HG02870 (cell line): Measurements from ENCODE around the gene FLT4.

Experiments used
- ATAC-seq: cut with Tn5 transposase; IDR thresholded peaks from one replicate; pipeline ENCODE4 v1.9.1; 2021; ENCODE audit warnings: mild to moderate bottlenecking, moderate library complexity; ENCODE audit not compliant: unreplicated experiment

The FLT4 gene

DNA sequence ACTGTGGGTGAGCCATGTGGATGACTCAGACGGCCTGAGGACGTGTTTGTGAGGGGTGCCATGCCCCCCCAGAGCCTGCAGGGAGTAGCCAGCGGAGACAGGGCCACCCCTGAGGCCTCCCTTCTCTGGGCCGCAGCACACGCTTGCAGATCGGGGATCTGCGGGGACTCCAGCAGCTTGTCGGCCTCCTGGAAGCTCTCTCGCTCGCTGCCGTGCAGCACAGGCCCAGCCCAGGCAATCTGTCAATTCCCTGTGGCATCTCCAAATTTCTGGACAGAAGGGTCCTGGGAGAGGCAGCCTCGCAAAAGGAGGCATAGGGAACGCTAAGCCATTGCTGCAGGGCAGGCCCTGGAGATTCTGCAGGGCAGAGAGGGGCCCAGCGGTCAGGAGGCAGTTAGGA, 21.2 kb downstream of the FLT4 start:
- no peak for ATAC-seq

DNA sequence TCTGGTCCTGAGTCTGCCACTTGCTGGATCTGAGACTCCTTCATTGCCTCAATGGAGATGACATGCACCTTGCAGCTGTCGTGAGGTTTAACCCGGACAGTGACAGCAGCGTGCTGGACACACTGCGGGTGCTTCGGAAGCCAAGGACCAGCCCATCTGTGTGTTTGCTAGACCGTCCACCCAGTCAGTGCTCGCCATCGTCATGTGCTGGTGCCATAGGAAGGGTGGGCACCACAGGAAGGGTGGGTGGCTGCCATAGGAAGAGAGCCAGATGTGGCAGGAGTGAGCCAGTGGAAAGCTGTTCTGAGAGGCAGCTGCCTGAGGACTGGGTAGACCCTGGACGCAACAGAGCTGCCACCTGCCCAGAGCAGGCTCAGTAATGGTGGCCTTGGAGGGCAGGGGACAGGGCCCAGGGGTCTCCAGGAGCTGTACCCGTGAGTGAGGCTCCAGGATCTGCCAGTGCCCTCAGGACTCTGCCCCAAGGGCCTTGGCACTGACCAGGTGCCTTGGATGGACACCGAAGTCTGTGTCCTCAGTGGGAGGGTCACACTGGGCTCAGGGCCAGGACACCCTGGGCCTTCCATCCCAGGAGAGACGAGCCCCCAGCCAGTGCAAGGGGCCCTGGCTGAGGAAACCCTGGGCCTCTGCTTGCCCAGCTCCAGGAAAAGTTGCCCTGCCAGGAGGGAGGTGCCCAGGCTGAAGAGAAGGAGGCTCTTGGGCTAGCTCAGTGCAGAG, 21.8 kb downstream of the FLT4 start:
- no peak for ATAC-seq

DNA sequence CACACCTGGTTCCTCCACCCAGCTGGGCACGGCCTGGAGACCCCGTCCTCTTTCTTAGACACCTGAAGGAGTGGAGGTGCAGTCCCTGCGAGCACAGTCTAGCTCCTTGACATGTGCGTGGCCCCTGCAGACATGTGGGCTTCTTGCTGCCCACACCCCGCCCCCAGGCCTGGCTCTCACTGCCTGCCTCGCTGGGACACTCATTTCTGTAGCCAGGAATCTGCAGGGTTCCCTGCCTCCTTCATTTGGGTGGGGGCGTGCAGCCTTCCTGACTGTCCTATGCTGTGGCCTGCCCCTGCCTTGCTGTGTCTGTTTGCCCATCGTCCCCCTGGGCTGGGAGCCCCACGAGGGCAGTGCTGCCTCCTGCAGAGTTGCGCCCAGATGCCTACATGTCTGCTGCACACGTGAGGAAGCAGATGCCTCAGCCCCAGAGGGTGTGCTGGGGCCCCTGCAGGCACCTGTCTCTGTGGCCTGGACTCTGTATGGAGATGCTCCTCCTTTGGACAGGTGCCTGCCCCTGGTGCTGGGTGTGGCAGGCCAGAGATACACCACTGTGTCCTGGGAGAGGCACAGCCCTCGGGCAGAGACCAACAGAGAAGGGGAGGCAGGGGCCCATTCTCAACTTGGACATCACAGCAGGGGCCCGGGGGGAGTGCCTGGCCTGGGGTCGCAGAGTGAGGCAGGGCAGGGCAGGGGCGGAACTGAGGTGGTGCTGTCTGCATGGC, 22.6 kb downstream of the FLT4 start:
- no peak for ATAC-seq

DNA sequence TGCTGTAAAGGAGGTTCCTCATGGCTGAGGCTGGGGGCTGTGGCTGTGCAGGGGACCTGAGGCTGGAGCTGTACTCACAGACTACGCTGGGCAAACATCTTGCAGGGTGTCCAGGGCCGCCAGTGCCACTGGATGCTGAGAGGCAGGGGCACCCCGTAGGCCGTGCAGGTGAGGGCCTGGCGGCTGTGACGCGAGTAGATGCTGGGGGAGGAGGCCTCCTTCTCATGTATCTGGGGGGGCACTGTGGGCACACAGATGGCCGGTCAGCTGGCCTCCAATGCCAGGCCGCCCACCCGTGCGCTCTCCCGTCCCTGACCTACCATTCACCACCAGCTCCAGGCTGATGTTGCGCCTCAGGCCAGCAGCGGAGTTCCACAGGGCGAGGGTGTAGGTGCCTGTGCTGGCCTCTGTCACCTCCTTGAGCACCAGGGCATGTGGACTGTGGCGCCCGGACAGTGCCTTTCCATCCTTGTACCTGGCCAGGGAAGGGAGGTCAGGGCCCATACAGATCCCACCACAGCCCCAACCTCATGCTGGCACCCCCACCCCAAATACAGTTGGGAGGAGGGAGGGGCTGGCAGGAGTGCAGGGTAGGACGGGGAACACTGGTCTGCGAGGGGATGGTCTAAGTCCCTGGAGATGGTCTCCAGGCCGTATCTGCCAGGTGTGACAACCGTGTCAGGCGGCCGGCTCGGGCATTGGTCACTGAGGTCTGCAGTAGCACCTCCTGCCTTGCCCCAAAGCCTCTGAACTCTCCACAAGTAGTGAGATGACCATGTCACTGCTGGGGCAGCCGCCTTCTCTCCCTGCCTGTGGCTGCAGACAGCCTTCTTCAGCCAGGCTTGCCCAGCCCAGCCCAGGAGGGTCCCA, 23.4 kb downstream of the FLT4 start:
- no peak for ATAC-seq

DNA sequence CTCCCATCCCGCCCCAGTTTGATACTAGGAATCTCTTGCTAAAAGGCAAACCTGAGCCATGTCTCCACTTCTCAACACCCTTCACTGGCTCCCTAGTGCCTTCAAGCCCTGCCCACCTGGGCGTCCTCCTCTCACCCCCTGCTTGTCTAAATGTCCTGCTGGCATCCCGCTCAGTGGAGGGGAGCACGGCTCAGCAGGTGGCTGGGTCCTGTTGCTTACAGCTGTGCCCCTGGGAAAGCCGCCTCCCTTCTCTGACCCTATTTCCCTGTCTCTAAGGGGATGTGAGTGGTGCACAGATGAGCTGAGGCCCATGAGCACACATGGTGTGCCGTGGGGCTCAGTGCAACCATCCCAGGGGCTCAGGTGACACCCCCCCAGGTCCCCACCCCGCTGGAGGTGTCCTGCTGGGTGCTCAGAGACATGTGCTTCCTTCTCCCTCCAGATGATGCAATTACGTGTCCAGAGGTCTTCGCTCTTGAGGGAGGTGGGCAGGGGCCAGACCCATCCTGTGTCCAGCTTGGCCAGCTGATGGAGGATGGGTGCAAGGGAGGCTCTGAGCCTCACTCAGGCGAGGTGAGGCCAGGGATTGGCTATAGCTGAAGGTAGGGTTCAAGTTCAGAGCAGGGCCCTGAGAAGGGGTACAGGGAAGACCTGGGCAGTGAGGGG, 24.1 kb downstream of the FLT4 start:
- no peak for ATAC-seq

DNA sequence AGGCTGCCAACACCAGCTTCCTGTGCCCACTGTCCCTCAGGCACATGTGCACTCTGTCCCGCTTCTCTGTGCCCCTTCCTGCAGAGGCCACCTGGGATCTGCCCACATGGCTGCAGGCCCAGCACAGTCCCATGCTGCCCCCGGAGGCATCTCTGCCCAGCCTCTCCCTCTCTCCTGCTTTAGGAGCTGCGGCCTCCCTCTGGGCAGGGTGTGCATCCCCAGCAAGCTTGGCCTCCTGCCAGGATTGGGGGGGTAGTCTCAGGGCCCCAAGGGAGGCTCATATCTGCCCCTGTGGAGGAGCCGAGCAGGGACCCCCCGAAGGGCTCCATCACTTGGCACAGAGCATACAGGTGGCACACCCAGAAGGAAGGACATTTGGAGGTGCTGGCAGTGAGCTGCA, 24.8 kb downstream of the FLT4 start:
- no peak for ATAC-seq

DNA sequence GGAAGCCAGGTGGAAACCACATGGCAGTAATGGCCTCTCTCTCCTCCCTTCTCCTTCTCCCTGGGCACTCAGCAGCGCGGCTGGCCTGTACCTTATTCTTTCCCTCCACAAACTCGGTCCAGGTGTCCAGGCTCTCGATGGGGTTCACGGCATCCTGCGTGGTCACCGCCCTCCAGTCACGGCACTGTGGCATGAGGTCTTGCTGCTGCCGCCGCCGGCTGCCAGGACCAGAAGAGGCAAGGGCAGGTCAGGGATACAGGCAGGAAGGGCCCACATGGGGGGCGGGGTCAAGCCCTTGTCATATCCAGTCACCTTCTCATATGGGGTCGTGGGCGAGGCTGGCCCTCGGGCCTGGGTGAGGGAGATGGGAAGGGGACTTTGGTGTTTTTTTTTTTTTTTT, 25.6 kb downstream of the FLT4 start:
- ATAC-seq, result no peak

DNA sequence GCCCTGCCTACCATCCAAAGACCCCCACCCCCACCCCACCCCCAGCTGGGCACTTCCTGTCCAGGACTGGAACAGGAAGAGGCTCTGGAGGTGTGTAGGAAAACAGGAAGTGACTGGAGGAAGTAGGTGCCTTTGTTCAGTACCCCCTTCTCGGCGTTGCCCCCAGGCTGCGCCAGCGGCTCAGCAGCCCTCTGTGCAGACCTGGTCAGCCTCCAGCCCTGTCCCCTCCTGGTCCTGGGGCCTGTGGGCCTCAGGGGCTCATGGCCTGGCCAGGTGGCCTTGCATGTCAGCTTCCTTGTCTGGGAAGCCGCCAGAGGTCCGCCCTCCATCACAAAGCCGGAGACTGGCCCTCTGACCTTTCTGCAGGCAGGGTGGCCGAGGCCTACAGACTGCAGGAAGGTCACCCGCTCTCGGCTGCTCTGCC, 26.0 kb downstream of the FLT4 start:
- no peak for ATAC-seq

DNA sequence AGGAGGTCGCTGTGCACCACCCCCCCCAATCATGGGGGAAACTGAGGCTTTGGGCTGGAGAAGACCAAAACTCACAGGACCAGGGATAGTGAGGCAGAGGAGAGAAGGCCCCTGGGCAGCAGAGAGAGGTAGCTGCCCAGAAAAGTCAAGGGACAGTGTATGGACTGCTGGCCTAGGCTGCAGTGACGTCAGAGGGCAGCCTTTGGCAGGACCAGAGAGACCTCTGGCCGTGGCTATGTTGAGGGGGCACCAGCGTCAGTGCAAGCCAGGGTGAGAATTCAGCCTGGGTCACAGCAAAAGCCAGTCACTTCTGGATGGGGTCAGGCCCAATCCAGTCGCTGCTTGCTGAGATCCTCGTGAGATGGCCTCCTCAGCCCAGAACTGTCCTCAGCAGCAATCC, 26.5 kb downstream of the FLT4 start:
- ATAC-seq, result no peak

DNA sequence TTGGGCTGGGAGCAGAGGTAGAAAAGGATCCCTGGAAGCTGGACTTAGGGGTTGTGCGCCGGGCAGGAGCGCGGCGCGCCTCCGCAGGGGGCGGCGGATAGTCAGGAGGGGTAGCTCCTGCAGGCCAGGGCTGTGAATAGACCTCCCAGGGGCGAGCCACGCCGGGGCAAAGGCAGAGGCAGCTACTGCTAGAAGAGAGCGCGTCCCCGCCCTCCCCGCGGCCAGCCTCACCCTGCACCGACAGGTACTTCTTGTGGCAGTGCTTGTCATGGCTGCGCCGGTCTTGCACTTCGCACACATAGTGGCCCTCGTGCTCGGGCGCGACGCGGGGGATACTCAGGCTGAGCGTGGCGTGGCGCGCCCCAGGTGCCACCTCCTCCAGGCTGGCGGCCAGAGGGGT, 28.1 kb downstream of the FLT4 start:
- ATAC-seq, result no peak

DNA sequence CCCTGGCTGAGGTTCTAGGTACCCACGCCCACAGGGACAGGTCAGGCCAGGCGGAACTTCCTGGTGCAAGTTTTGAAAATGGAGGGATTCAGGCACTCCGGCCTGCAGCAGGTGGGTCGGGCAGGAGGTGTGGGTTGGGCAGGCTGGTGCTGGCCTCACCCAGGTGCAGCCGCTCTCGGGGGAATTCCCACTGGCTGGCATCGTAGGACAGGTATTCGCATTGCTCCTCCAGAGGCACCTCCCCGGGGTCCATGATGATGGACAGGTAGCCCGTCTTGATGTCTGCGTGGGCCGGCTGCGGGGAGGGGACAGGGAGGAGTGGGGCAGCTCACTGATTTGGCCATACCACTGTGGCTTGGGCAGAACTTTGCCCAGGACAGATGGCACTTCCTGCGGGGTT, 29.4 kb downstream of the FLT4 start:
- ATAC-seq, result no peak

DNA sequence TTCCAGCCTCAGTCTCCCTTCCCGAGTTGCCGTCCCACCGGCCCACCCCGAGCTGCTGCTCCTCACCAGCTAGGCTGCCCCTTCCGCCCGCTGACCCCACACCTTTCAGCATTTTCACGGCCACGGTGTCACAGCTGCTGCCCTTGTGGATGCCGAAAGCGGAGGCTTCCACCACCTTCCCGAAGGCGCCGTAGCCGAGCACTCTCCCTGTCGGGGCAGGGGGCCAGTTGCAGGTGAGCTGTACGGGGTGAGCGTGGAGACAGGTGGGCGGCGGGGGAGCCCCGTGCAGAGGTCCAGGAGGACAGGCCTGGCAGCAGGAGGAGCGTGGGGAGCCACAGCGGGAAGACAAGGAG, 29.9 kb downstream of the FLT4 start:
- no peak for ATAC-seq

DNA sequence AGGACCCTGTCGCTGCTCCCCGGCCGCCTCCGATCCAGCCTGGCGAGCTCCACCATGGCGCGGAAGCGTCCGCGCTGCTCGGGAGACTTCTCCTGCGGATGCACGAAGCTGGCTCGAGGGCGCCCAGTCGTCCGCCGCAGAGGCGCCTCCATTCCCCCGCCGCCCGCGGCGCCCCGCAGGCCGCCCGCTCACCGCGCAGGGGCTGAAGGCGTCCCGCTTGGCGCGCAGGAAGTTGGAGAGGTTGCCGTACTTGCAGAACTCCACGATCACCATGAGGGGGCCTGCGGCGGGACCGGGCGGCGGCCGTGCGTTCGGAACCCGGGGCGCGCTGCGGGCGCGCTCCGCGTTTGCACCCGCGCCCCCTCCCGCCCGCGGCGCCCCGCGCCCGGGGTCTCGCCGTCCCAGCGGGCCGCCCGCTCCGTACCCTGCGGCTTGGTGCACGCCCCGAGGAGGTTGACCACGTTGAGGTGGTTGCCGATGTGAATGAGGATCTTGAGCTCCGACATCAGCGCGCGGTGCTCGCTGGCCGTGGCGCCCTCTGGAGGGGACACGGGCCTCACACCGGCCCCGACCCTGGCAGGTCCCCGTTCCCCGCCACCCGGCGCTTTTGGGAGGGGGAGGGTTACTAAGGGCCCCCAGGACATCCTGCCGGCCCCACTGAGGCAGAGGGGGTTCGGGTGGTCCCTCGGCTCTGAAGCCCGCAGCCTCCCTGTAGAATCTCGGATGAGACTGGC, 30.4 kb downstream of the FLT4 start:
- ATAC-seq, result no peak

DNA sequence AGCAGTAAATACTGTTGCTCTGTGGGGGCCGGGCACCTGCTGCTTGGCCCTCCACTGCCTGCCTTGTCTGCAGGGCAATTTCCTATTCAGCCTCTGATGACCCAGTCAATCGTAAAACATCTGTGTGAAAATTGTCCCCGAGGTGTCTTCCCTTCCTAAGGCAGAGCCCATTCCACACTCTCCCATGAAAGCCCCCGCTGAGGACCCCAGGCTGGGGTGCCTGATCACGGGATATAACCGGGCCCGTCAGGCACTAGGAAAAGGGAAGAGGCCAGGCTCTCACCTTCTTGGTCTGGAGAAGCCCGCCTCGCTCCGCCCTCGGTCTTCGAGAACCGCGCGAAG, 30.9 kb downstream of the FLT4 start:
- ATAC-seq, result no peak

DNA sequence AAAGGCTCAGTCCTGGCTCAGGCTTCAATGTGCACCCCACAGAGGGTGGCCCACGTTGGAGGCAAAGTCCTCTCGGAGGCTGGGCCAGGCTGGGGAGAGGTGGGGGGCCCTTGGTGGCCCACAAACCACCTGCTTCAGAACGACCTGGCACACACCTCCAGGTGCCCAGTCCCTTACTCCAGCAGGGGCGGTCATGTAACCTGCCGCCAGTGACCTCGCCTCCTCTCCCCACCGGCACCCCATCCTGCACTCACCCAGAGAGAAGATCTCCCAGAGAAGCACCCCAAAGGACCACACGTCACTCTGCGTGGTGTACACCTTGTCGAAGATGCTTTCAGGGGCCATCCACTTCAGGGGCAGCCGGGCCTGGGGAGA, 35.6 kb downstream of the FLT4 start:
- ATAC-seq, result no peak

DNA sequence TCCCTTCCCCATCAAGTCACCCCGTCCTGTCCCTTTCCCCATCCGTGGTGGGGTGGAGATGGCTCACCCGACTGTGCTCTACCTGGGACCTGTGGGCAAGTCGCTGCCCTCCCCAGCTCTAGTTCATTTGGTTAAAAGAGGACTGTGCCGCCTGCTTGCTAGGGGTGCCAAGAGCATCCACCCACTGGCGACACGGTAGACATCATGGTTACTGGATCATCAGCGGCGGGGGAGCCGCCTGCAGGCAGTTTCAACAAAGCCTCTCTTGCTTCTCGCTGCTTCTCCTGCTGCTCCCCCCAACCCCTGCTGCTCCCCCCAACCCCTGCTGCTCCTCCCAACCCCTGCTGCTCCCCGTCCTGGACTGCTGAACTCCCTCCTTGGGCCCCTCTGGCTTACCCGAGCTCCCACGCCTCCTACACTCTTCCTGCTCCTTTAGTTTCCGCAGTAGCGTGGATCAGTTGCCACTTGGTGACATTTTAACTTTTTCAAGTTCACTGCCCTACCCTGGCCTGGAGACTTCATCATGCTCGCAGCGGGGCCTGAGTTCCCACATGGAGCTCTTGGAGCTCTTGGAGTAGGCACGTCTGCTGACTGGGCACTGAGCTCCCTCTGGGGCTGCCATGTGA, 36.1 kb downstream of the FLT4 start:
- no peak for ATAC-seq

DNA sequence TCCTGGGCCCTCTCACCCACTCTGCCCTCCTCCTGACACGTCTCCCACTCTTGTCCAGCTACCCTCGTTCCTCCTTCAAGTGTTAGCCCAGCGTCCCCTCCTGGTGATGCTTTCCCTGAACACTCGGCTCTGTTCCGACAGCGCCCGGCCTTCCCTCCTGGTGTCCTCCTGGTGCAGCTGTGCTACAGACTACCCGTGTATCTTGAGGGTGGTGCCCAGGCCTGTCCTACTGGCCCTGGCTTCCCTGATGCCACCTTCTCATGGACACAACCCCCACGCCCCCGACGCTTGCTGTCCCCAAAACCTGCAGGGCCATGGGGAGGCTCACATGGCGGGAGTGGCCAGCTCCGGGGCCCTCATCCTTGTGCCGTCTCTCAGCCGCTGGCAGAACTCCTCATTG, 36.7 kb downstream of the FLT4 start:
- ATAC-seq, result no peak

DNA sequence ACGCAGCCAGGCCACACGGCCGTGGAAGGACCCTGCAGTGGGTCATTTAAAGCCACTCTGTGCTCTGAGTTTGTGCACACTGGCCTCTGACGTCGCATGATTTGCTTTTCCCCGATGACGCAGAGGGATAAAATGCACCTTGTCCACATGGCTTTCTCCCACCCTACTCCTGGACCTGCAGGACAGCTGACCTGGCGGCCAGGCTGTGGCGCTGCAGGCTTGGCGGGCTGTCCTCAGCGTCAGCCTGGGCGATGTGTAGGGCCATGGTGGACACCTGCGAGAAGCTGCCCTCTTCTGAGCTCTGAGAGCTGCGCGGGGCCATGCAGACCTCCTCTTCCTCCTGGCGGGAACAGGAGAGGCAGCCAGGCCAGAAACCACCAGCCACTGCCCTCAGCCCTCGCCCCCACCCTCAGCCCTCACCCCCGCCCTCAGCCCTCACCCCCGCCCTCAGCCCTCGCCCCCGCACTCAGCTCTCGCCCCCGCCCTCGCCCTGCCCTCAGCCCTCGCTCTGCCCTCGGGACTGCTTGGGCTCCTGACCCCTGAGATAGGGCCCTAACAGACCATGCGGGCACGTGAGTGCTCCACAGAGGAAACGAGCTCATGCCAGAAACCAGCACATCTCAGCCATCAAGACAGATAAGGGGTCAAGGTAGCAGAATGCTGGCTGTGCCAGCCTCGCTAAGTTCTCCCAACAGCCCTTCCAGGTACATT, 38.1 kb downstream of the FLT4 start:
- ATAC-seq, result no peak

DNA sequence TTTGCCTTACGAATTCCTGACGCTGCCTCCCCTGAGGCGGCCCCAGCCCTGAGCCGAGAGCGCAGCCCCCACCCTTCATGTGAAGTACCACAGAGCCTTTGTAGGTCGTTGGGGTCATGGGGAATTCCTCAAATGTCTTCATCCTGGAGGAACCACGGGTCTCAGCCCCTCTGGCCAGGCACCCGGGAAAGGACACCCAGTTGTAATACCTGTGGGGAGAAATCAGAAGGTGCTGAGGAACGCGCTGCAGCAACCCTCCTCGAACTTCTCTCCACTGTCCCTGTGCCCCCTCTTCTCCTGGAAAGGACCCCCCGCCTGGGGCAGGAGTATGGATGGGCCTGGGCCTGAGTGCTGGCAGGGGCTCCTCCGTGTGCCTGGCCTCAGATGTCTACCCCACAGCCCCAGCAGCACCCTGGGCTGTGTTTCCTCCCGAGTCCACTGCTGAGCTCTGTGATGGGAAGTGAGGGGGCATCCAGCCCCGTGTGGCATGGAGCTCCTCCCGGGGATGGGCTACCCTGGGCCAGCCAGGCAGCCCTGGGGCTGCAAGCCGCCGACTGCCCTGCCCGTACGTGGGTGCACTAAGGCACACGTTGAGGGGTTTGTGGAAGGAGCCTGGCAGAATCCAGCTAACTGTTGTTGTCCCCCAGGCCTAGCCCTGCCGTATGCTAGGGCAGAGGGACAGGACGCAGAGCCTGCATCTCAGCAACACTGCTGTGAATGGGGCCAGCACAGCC, 39.4 kb downstream of the FLT4 start:
- no peak for ATAC-seq
